GM20000 (cell line): ENCODE results near the gene TSFM.

Experiments
- DNase-seq: peaks from one replicate; pipeline ENCODE4 v3.0.0; 2012; ENCODE audit warnings: low spot score
- CTCF ChIP-seq: IDR thresholded peaks from 2 replicates; pipeline ENCODE4 v1.5.1; 2012; ENCODE audit warnings: mild to moderate bottlenecking, control low read depth; ENCODE audit errors: extremely low read depth, missing control alignments

The TSFM gene

DNA sequence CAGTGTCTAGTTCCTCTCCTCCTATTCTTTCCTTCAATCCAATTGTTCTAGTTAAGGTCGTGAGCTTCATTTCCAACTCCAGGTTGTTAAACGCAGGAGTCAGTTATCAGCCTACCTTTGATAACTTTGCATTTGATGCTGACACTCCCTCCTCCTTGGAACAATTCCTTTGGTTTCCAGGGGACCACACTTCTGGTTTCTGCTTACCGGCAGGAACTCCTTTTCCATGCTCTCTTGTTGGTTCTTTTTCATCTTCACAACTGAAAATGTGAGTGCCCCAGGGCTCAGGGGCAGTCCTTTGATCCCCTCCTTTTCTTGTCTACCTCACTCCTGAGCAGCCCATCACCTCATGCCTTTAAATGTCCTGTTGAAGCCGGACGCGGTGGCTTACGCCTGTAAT is 5.2 kb upstream of the TSFM start:
- no peak for TF ChIP-seq CTCF
- DNase-seq: no peak

DNA sequence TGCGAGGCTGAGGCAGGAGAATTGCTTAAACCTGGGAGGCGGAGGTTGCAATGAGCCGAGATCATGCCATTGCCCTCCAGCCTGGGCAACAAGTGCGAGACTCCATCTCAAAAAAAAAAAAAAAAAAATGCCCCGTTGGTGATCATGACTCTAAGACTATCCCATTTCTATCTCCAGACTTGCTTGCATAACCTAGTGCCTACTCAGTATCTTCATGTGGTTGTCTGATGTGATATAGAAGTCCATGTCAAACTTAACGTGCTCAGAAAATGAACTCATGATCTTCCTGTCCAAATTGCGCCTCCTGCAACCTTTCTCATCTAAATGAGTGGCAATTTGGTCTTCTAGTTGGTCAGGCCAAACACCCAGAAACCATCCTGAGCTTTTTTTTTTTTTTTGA is 4.7 kb upstream of the TSFM start:
- no peak for DNase-seq

GRCh38 chr12:57779736-57780135 is 2.9 kb upstream of the TSFM start:
- DNase-seq: no peak
- TF ChIP-seq CTCF: no peak

More for the DNA sequence above, 4.7 kb upstream of the TSFM start:
- no peak for TF ChIP-seq CTCF

DNA sequence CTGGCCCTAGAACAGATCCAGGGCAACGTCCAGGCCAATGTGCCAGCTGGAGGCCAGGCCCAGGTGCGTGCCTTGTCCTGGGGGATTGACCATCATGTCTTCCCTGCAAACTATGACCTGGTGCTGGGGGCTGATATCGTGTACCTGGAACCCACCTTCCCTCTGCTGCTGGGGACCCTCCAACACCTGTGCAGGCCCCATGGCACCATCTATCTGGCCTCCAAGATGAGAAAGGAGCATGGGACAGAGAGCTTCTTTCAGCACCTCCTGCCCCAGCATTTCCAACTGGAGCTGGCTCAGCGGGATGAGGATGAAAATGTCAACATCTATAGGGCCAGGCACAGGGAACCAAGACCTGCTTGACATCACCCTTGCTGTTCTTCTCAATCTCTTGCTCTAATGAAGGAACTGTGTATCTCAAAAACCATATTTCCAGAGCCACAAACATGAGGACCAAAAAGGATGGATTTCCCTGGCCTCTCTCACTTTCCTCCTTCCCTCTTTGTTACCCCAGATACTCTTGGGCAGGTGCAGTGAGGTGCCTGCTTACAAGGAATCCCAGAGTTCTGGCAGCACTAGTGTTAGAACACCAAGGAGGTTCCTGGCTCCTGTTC is 2.2 kb upstream of the TSFM start:
- no peak for DNase-seq
- no peak for TF ChIP-seq CTCF

- no peak for TF ChIP-seq CTCF
These were observed 1.3 kb upstream of the TSFM start for GRCh38 chr12:57781244-57781643.

GRCh38 chr12:57781801-57782200 is 786 bp upstream of the TSFM start:
- DNase-seq: no peak
- TF ChIP-seq CTCF: no peak

More at GRCh38 chr12:57781244-57781643, 1.3 kb upstream of the TSFM start:
- DNase-seq: no peak

- TF ChIP-seq CTCF: no peak
- DNase-seq: no peak
These were observed 362 bp upstream of the TSFM start for GRCh38 chr12:57782243-57782607.

GRCh38 chr12:57783466-57783801 is 847 bp downstream of the TSFM start:
- no peak for DNase-seq

More at GRCh38 chr12:57783466-57783801, 847 bp downstream of the TSFM start:
- TF ChIP-seq CTCF: no peak
